Mononuclear cell (primary cell): ENCODE data around the gene TMEM140. TPM values are rescaled to one million over a fixed set of nuclear protein-coding genes. Genes with fewer than 3 reads are reported as not detected.
"Not testable (repeated sequence)": the region's sequence is repeated elsewhere in the genome, so short reads cannot be mapped to it uniquely, and the experiment has no call there.

Experiments
- H3K27me3 ChIP-seq: 2 replicates; pipeline ENCODE4 v1.6.0; 2011; ENCODE audit warnings: low read length, control low read depth; ENCODE audit not compliant: insufficient read depth
- H3K4me1 ChIP-seq: 2 replicates; pipeline ENCODE4 v1.5.1; 2011; ENCODE audit warnings: mild to moderate bottlenecking, low read length, control low read depth; ENCODE audit not compliant: insufficient read depth
- H3K4me3 ChIP-seq: 2 replicates; pipeline ENCODE4 v1.5.1; 2011; ENCODE audit warnings: mild to moderate bottlenecking, low read length, moderate library complexity
- H3K9me3 ChIP-seq: 2 replicates; pipeline ENCODE4 v1.5.1; 2011; ENCODE audit warnings: low read depth, mild to moderate bottlenecking, control low read depth, low read length
- total RNA-seq: library from RNA; depleted of rRNA; stranded (reverse); fragments of >200 nt; gene quantifications from one replicate; pipeline ENCODE4 v1.2.3, GENCODE V29; 2012

TMEM140 gene
- total RNA-seq: 51.4 TPM

GRCh38 chr7:135147899-135148721 lies at the start of gene TMEM140:
TMEM140 (plus strand) TSS chr7:135148072; CDS start chr7:135164442, 16,370 bp downstream.
- H3K9me3 ChIP-seq: no peaks in the 10 kb centered on the region
- H3K27me3 ChIP-seq: no peaks in the 10 kb centered on the region
- H3K4me3 ChIP-seq: peak within 1 kb of the TSS; percentile 64
- peaks cover 46% of the 10 kb centered on the region for H3K4me1 ChIP-seq

GRCh38 chr7:135098391-135098790 lies 49.5 kb upstream of the TMEM140 start:
- H3K4me1 ChIP-seq: no peaks in the 10 kb centered on the region
- no peaks in the 10 kb centered on the region for H3K27me3 ChIP-seq
- H3K4me3 ChIP-seq: no peak overlapping the region
- no peaks in the 10 kb centered on the region for H3K9me3 ChIP-seq

- Histone ChIP-seq H3K9me3 (no peaks in the 10 kb centered on the region), H3K4me1 (no peaks in the 10 kb centered on the region), H3K27me3 (no peaks in the 10 kb centered on the region), H3K4me3 (no peak overlapping the region)
These were observed 47.0 kb upstream of the TMEM140 start for GRCh38 chr7:135100856-135101255.

GRCh38 chr7:135102372-135102771 lies 45.5 kb upstream of the TMEM140 start:
- no peaks in the 10 kb centered on the region for H3K4me1 ChIP-seq
- H3K9me3 ChIP-seq: no peaks in the 10 kb centered on the region
- H3K4me3 ChIP-seq: no peak overlapping the region
- H3K27me3 ChIP-seq: no peaks in the 10 kb centered on the region

GRCh38 chr7:135109562-135109961 lies 38.3 kb upstream of the TMEM140 start:
- Histone ChIP-seq H3K4me3 (no peak overlapping the region), H3K4me1 (no peaks in the 10 kb centered on the region), H3K27me3 (no peaks in the 10 kb centered on the region), H3K9me3 (no peaks in the 10 kb centered on the region)

- no peaks in the 10 kb centered on the region for H3K27me3 ChIP-seq
- no peaks in the 10 kb centered on the region for H3K4me1 ChIP-seq
- H3K4me3 ChIP-seq: no peak overlapping the region
- H3K9me3 ChIP-seq: no peaks in the 10 kb centered on the region
These were observed 37.9 kb upstream of the TMEM140 start for GRCh38 chr7:135109976-135110375.

GRCh38 chr7:135111379-135111778 lies 36.5 kb upstream of the TMEM140 start:
- Histone ChIP-seq H3K9me3 (no peaks in the 10 kb centered on the region), H3K27me3 (no peaks in the 10 kb centered on the region), H3K4me1 (no peaks in the 10 kb centered on the region), H3K4me3 (no peak overlapping the region)

GRCh38 chr7:135114622-135115021 lies 33.2 kb upstream of the TMEM140 start:
- H3K9me3 ChIP-seq: no peaks in the 10 kb centered on the region
- H3K27me3 ChIP-seq: no peaks in the 10 kb centered on the region
- H3K4me1 ChIP-seq: no peaks in the 10 kb centered on the region
- H3K4me3 ChIP-seq: no peak overlapping the region

- H3K9me3 ChIP-seq: peaks cover 10% of the 10 kb centered on the region
These were observed 30.8 kb upstream of the TMEM140 start for GRCh38 chr7:135117096-135117495.

GRCh38 chr7:135121868-135122267 lies 26.0 kb upstream of the TMEM140 start:
- peaks cover 10% of the 10 kb centered on the region for H3K9me3 ChIP-seq
- no peak overlapping the region for H3K4me3 ChIP-seq
- no peaks in the 10 kb centered on the region for H3K4me1 ChIP-seq
- no peaks in the 10 kb centered on the region for H3K27me3 ChIP-seq

More at GRCh38 chr7:135117096-135117495, 30.8 kb upstream of the TMEM140 start:
- Histone ChIP-seq H3K27me3 (no peaks in the 10 kb centered on the region), H3K4me1 (no peaks in the 10 kb centered on the region), H3K4me3 (no peak overlapping the region)

- not testable (repeated sequence) for H3K4me3 ChIP-seq, H3K27me3 ChIP-seq, H3K4me1 ChIP-seq, H3K9me3 ChIP-seq
These were observed 23.2 kb upstream of the TMEM140 start for GRCh38 chr7:135124631-135125030.

GRCh38 chr7:135128931-135129330 lies 18.9 kb upstream of the TMEM140 start:
- no peak overlapping the region for H3K4me3 ChIP-seq
- H3K4me1 ChIP-seq: no peaks in the 10 kb centered on the region
- H3K9me3 ChIP-seq: peaks cover 10% of the 10 kb centered on the region
- H3K27me3 ChIP-seq: no peaks in the 10 kb centered on the region

GRCh38 chr7:135129579-135129978 lies 18.3 kb upstream of the TMEM140 start:
- no peak overlapping the region for H3K4me3 ChIP-seq
- no peaks in the 10 kb centered on the region for H3K4me1 ChIP-seq
- peaks cover 10% of the 10 kb centered on the region for H3K9me3 ChIP-seq
- H3K27me3 ChIP-seq: no peaks in the 10 kb centered on the region

GRCh38 chr7:135143885-135144668 lies 3.8 kb upstream of the TMEM140 start:
- H3K9me3 ChIP-seq: no peaks in the 10 kb centered on the region
- H3K4me3 ChIP-seq: no peak overlapping the region
- H3K27me3 ChIP-seq: no peaks in the 10 kb centered on the region
- H3K4me1 ChIP-seq: peaks cover 12% of the 10 kb centered on the region

- peaks cover 40% of the 10 kb centered on the region for H3K4me1 ChIP-seq
- no peaks in the 10 kb centered on the region for H3K9me3 ChIP-seq
- no peaks in the 10 kb centered on the region for H3K27me3 ChIP-seq
- peak overlapping the region; percentile 64 for H3K4me3 ChIP-seq
These were observed 452 bp upstream of the TMEM140 start for GRCh38 chr7:135147341-135147898.
